Measurements from ENCODE around the gene RALGPS2. TPM values are rescaled to one million over a fixed set of nuclear protein-coding genes. Genes with fewer than 3 reads are reported as not detected.

RALGPS2 gene
- total and polyA plus RNA-seq, 2 of the 13 experiments (the other 11 are each of a cell fraction or from before 2014, with no cell fraction given) = 15.6 to 36.0 TPM

GRCh38 chr1:178745260-178745659 lies 20.2 kb downstream of the RALGPS2 start (continued):
- TF ChIP-seq, protein P1, sequence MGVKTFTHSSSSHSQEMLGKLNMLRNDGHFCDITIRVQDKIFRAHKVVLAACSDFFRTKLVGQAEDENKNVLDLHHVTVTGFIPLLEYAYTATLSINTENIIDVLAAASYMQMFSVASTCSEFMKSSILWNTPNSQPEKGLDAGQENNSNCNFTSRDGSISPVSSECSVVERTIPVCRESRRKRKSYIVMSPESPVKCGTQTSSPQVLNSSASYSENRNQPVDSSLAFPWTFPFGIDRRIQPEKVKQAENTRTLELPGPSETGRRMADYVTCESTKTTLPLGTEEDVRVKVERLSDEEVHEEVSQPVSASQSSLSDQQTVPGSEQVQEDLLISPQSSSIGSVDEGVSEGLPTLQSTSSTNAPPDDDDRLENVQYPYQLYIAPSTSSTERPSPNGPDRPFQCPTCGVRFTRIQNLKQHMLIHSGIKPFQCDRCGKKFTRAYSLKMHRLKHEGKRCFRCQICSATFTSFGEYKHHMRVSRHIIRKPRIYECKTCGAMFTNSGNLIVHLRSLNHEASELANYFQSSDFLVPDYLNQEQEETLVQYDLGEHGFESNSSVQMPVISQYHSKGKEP (CRISPR knock-in tag; IDR thresholded peaks at IDR 0.05) = no peak
- TF ChIP-seq CEBPG (CRISPR knock-in tag; IDR thresholded peaks at IDR 0.05) (peak; percentile 58), CREM (IDR thresholded peaks at IDR 0.05) (no peak), CREM (CRISPR knock-in tag; IDR thresholded peaks at IDR 0.05) (no peak), ISL2 (CRISPR knock-in tag; IDR thresholded peaks at IDR 0.05) (0 out of 2 replicates have a peak, but pooled peaks have one; percentile 21), SP140L (CRISPR knock-in tag; IDR thresholded peaks at IDR 0.05; ENCODE audit: borderline replicate concordance) (no peak), ONECUT2 (CRISPR knock-in tag; IDR thresholded peaks at IDR 0.05) (0 out of 2 replicates have a peak, but pooled peaks have one; percentile 14), THAP11 (CRISPR knock-in tag; IDR thresholded peaks at IDR 0.05) (peak; percentile 15; the same call in 1 of the 2 replicates), RARA (CRISPR knock-in tag; IDR thresholded peaks at IDR 0.05) (peak; percentile 50), ZFAT (CRISPR knock-in tag; conservative IDR thresholded peaks at IDR 0.05) (no peak), NONO (IDR thresholded peaks at IDR 0.05) (no peak), NONO (CRISPR knock-in tag; conservative IDR thresholded peaks at IDR 0.05) (no peak), FOXA3 (CRISPR knock-in tag; IDR thresholded peaks at IDR 0.05) (peak; percentile 35; the same call in 1 of the 2 replicates), SAP130 (CRISPR knock-in tag; IDR thresholded peaks at IDR 0.05; ENCODE audit: low read depth) (0 out of 2 replicates have a peak, but pooled peaks have one; percentile 27), KDM6A (CRISPR knock-in tag; IDR thresholded peaks at IDR 0.05; ENCODE audit: low read depth) (no peak), ATF7 (IDR thresholded peaks at IDR 0.05) (peak; percentile 69), ATF7 (CRISPR knock-in tag; IDR thresholded peaks at IDR 0.05) (no peak), ZNF607 (CRISPR knock-in tag; IDR thresholded peaks at IDR 0.05; ENCODE audit: borderline replicate concordance) (no peak), ARID5B (CRISPR knock-in tag; IDR thresholded peaks at IDR 0.05) (peak; percentile 73), ZNF597 (CRISPR knock-in tag; IDR thresholded peaks at IDR 0.05) (no peak), NFIC (IDR thresholded peaks at IDR 0.05; ENCODE audit: low read length) (no peak; the same call in 1 of the 2 replicates), ZNF33B (CRISPR knock-in tag; IDR thresholded peaks at IDR 0.05) (no peak), DPF2 (CRISPR knock-in tag; IDR thresholded peaks at IDR 0.05; ENCODE audit: borderline replicate concordance, low read depth) (no peak)
- TF ChIP-seq, protein P2, sequence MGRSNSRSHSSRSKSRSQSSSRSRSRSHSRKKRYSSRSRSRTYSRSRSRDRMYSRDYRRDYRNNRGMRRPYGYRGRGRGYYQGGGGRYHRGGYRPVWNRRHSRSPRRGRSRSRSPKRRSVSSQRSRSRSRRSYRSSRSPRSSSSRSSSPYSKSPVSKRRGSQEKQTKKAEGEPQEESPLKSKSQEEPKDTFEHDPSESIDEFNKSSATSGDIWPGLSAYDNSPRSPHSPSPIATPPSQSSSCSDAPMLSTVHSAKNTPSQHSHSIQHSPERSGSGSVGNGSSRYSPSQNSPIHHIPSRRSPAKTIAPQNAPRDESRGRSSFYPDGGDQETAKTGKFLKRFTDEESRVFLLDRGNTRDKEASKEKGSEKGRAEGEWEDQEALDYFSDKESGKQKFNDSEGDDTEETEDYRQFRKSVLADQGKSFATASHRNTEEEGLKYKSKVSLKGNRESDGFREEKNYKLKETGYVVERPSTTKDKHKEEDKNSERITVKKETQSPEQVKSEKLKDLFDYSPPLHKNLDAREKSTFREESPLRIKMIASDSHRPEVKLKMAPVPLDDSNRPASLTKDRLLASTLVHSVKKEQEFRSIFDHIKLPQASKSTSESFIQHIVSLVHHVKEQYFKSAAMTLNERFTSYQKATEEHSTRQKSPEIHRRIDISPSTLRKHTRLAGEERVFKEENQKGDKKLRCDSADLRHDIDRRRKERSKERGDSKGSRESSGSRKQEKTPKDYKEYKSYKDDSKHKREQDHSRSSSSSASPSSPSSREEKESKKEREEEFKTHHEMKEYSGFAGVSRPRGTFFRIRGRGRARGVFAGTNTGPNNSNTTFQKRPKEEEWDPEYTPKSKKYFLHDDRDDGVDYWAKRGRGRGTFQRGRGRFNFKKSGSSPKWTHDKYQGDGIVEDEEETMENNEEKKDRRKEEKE (IDR thresholded peaks at IDR 0.05) = no peak

Measured in HepG2 (cell line).